Activated T-helper 17 cell treated with anti-CD3 and anti-CD28 coated beads, Interleukin-2, amount 50 U/mL, for 72 hours (primary cell): ENCODE measurements around the gene HDLBP. TPM values are rescaled to one million over a fixed set of nuclear protein-coding genes. Genes with fewer than 3 reads are reported as not detected.
A peak's percentile ranks its signal among the peaks of the same experiment; 100 is the strongest.
"Not testable (repeated sequence)": the region's sequence is repeated elsewhere in the genome, so short reads cannot be mapped to it uniquely, and the experiment has no call there.

Experiments
- ATAC-seq: fragments of 150-1000 bp; cut with Tn5 transposase; replicated peaks from 2 replicates; pipeline ENCODE4 v1.10.0; 2021; ENCODE audit warnings: mild to moderate bottlenecking, moderate library complexity
- H3K27ac Mint-ChIP-seq: one replicate; pipeline ENCODE4 v1.8.0; 2022; ENCODE audit warnings: mixed read lengths
- H3K27me3 Mint-ChIP-seq: one replicate; pipeline ENCODE4 v1.8.0; 2022; ENCODE audit warnings: mixed read lengths
- H3K36me3 Mint-ChIP-seq: one replicate; pipeline ENCODE4 v1.8.0; 2022; ENCODE audit warnings: low read depth, mild to moderate bottlenecking, mixed read lengths
- H3K4me1 Mint-ChIP-seq: one replicate; pipeline ENCODE4 v1.8.0; 2022; ENCODE audit warnings: mixed read lengths
- H3K4me3 Mint-ChIP-seq: one replicate; pipeline ENCODE4 v1.8.0; 2022; ENCODE audit warnings: mild to moderate bottlenecking, mixed read lengths
- H3K9me3 Mint-ChIP-seq: one replicate; pipeline ENCODE4 v1.8.0; 2022; ENCODE audit warnings: mixed read lengths
- total RNA-seq, 2 donors: library from RNA; stranded (reverse); gene quantifications; one replicate each; pipeline ENCODE4 v1.2.3, GENCODE V29; 2022

HDLBP gene
- total RNA-seq, 2 donors from 2014 or later: 303 to 319 TPM

DNA sequence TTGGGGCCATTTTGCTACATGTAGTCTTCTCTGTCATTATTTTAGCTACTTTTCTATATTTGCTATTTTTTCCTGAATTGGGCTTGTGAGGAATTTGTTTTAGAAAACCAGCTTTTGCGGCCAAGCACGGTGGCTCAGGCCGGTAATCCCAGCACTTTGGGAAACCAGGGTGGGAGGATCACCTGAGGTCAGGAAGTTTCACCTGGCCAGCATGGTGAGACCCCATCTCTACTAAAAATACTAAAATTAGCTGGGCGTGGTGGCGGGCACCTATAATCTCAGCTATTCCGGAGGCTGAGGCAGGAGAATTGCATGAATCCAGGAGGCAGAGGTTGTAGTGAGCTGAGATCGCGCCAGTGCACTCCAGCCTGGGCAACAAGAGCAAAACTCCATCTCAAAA is 4.9 kb upstream of the HDLBP start:
- no peak overlapping the region for H3K27ac Mint-ChIP-seq
- peaks cover 59% of the 10 kb centered on the region for H3K4me1 Mint-ChIP-seq
- no peaks in the 10 kb centered on the region for H3K27me3 Mint-ChIP-seq
- peaks cover 88% of the 10 kb centered on the region for H3K36me3 Mint-ChIP-seq
- ATAC-seq: no peak
- H3K4me3 Mint-ChIP-seq: peak overlapping the region; percentile 94
- no peaks in the 10 kb centered on the region for H3K9me3 Mint-ChIP-seq

DNA sequence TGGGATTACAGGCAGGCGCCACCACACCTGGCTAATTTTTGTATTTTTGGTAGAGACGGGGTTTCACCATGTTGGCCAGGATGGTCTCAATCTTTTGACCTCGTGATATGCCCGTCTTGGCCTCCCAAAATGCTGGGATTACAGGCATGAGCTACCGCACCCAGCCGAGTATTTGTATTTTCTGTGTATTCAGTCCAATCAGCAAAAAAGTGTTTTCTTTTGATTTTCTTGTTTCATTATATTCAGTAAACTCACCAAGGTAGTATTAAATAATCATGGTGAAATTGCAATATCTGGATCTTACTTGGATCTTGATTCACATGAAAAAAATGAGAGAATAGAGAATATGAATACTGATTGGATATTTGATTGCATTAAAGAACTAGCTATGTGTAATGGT is 3.4 kb upstream of the HDLBP start:
- H3K27ac Mint-ChIP-seq, H3K27me3 Mint-ChIP-seq, ATAC-seq, H3K9me3 Mint-ChIP-seq: not testable (repeated sequence)
- peak overlapping the region; percentile 94 for H3K4me3 Mint-ChIP-seq
- peaks cover 51% of the 10 kb centered on the region for H3K4me1 Mint-ChIP-seq
- H3K36me3 Mint-ChIP-seq: peaks cover 75% of the 10 kb centered on the region

DNA sequence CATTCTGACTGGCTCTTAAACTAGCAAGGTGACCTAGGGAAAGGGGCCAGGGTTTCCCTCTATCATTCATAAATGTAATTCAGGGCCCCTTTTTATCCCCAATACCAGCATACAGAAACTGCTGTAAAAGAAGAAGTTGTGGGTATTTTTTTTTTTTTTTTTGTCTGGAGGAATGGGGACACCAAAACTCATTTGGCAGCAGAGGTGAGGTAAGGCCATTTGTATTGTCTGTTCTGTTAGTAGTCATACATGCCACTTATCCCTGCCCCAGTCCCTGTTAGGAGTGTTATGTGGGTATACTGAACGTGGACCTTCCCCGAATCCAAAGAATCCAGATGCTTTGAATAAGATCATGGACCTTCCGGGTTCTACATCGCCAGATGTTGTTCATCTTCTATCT is 1.9 kb upstream of the HDLBP start:
- H3K27ac Mint-ChIP-seq: peak overlapping the region; percentile 100
- peaks cover 75% of the 10 kb centered on the region for H3K36me3 Mint-ChIP-seq

DNA sequence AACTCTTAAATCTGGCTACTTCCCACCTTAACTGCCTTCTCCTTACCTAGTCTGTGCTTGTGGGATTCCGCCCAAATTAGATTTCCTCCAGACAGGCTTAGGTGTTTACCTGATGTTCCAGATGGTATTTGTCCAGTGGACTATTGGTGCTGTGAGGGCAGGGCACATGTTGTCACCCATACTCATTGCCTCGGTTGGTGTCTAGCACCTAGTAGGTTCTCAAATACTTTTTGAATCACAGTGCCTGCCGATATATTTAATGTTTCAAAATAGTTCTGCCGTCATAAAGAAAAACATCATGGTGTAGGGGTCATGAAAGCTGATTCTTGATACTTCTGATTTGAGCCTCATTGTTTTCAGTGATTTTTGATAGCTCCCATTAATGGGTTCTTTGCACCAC is 1.4 kb upstream of the HDLBP start:
- no peaks in the 10 kb centered on the region for H3K27me3 Mint-ChIP-seq
- peak overlapping the region; percentile 94 for H3K4me3 Mint-ChIP-seq
- peaks cover 53% of the 10 kb centered on the region for H3K4me1 Mint-ChIP-seq
- no peak for ATAC-seq
- H3K36me3 Mint-ChIP-seq: peaks cover 76% of the 10 kb centered on the region
- H3K9me3 Mint-ChIP-seq: no peaks in the 10 kb centered on the region
- peak overlapping the region; percentile 100 for H3K27ac Mint-ChIP-seq

More for the DNA sequence above, 1.9 kb upstream of the HDLBP start:
- Mint-ChIP-seq H3K4me1 (peaks cover 51% of the 10 kb centered on the region), H3K27me3 (no peaks in the 10 kb centered on the region), H3K4me3 (peak overlapping the region; percentile 94), H3K9me3 (no peaks in the 10 kb centered on the region)
- no peak for ATAC-seq

DNA sequence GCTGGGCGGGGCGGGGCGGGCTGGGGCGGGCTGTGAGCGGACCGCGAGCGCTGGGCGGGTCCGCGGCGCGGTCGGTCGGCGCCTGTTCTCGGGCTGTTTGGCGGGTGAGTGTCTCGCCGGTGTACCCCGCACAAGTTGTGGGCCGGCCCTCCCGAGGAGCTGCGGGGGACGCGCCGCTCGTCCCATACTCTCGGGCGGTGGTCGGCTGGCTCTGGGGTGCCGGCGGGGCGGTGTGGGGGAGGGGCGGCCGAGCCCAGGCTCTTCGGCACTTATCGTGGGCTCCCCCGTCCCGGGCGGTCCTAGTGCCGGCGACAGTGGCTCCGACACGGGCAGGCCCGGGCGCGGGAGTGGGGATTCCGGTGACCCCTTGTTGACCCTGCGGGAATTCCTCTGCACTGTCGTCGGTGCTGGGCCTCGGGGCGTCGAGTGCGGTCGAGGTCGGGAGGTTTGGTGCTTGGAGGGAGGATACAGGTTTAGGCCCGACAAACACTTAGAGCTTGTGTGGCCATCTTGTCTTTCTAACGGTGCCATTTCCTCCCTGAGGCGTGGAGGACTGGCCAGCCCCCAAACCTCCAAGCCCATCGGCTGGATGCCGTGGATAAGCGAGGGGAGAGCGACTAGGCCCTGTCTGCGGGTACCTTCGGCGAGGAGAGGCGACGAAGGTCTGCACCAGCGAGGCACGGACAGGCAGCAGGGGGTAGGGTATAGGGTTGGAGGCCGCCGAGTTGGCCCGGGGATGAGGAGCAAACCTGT is 583 bp upstream of the HDLBP start, which contains the start of gene SEPTIN2:
SEPTIN2 (plus strand) TSS at position 47 of the 753 bp plus-strand sequence. CDS start 8,308 bp downstream, outside the sequence.
- ATAC-seq: peak; percentile 49
- no peaks in the 10 kb centered on the region for H3K27me3 Mint-ChIP-seq
- H3K27ac Mint-ChIP-seq: peak within 1 kb of the TSS; percentile 100
- H3K4me3 Mint-ChIP-seq: peak within 1 kb of the TSS; percentile 94
- peaks cover 76% of the 10 kb centered on the region for H3K36me3 Mint-ChIP-seq
- no peaks in the 10 kb centered on the region for H3K9me3 Mint-ChIP-seq
- peaks cover 53% of the 10 kb centered on the region for H3K4me1 Mint-ChIP-seq

DNA sequence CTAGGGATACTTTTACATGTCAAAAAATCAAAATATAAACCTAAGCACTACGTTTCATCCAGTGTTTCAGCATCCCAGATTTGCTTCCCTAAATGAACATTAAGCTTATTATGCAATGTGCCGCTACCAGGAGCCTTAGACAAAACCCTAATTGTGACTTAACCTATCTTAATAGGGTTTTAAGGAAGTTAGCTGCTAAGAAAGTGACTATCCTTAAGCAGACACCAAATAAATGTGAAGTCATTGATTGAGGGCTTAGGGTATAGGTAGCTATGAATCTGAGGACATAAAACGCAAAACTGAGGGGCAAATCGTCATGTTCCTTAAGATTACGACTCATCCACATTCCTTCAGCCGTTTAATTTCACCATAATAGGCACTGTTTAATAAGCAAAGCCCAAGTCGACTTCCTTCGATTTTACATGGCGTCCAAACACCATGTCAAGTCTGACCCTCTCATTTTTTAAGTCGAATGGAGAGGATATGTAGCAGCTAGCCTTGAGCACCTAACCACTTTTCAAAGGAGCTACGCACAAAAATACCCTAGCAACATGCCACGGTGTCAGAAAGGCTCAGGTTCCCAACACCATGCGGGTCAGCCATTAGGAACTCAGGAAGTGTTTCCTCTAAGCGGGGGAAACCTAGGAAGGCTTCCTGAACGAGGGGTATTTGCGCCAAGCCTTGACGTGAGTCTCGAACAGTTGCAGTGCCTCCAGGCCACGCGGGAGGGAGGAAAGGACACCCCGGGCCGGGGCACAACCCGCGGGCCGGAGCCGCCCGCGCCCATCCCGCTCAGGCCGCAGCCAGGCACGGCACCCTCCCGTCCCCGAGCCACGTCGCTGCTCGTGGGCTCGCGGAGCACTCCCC is 1.0 kb downstream of the HDLBP start:
- Mint-ChIP-seq H3K4me1 (peaks cover 56% of the 10 kb centered on the region), H3K27me3 (no peaks in the 10 kb centered on the region), H3K4me3 (peak overlapping the region; percentile 94), H3K36me3 (peaks cover 69% of the 10 kb centered on the region), H3K27ac (peak overlapping the region; percentile 100), H3K9me3 (no peaks in the 10 kb centered on the region)
- no peak for ATAC-seq

DNA sequence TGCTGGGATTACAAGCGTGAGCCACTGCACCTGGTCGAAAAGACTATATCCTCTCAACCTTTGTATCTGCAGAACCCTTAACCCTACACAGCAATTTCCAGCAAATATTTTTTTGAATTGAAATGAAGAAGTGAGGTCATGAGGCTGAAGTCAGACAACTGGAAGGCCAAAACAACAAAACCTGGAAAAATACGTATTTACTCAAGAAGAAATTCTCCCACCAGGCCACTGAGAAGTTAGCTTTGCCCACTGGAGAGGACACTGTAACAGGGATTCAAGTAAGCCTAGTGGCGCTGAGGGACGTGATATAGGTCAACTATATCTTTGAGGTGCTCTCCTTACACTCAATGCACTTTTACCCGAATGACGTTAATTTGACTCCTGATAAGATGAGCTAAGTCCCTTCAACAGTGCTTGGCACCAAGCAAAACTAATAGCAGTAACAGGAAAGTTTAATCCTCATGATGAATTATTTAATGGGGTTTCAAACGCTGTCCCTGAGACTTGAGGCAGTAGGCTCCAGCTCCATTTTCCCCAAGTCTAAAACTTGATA is 1.9 kb downstream of the HDLBP start:
- no peaks in the 10 kb centered on the region for H3K9me3 Mint-ChIP-seq
- peak overlapping the region; percentile 82 for H3K27ac Mint-ChIP-seq
- H3K4me1 Mint-ChIP-seq: peaks cover 61% of the 10 kb centered on the region
- ATAC-seq: no peak
- peaks cover 69% of the 10 kb centered on the region for H3K36me3 Mint-ChIP-seq
- peak overlapping the region; percentile 94 for H3K4me3 Mint-ChIP-seq
- H3K27me3 Mint-ChIP-seq: no peaks in the 10 kb centered on the region

DNA sequence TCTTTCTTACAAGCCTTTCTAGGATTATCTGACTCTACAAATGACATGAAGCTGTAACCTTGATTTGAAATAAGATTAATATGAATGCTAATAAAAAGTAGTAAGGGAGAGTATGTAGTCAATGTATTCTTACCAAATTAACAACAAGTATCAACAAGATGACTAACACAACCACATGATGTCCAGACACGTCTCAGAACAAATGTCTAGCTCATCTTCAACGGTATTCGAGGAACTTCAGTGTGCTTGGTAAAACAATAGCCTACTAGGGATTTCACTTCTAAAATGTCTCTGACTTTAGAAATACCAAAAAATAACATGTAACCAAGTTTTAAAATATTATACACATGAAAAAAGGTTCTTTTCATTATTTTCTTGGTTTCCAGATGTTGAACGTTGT is 3.4 kb downstream of the HDLBP start:
- Mint-ChIP-seq H3K27ac (peak overlapping the region; percentile 89), H3K4me3 (peak overlapping the region; percentile 94), H3K4me1 (peaks cover 57% of the 10 kb centered on the region), H3K27me3 (no peaks in the 10 kb centered on the region), H3K36me3 (peaks cover 64% of the 10 kb centered on the region), H3K9me3 (no peaks in the 10 kb centered on the region)
- ATAC-seq: no peak

DNA sequence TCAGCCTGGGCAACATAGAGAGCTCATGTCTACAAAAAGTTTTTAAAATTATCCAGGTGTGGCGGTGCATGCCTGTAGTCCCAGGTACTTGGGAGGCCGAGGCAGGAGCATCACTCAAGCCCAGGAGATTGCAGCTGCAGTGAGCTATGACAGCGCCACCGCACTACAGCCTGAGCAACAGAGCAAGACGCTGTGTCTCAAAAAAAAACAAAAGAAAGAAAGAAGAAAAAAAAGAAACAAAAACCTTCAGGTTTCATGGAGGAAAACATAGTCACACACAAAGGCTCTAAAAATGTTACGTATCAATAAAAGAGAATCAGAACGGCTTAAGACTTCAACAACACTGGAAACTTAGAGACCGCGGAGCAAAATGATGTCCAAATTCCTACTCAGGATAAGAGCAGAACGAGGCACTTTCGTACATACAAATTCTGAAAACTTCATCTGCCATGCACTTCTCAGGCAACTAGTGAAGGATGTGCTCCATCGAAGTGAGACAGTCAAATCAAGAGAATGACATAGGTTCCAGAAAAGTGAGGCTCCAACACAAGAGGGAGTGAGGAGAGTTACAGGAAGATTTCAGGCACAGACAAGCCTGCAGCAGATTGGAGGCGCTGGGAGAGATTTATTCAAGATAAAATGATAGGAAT is 4.4 kb downstream of the HDLBP start:
- Mint-ChIP-seq H3K27ac (peak overlapping the region; percentile 89), H3K4me1 (peaks cover 52% of the 10 kb centered on the region), H3K9me3 (no peaks in the 10 kb centered on the region), H3K4me3 (peak overlapping the region; percentile 94), H3K36me3 (peaks cover 54% of the 10 kb centered on the region), H3K27me3 (no peaks in the 10 kb centered on the region)
- no peak for ATAC-seq

DNA sequence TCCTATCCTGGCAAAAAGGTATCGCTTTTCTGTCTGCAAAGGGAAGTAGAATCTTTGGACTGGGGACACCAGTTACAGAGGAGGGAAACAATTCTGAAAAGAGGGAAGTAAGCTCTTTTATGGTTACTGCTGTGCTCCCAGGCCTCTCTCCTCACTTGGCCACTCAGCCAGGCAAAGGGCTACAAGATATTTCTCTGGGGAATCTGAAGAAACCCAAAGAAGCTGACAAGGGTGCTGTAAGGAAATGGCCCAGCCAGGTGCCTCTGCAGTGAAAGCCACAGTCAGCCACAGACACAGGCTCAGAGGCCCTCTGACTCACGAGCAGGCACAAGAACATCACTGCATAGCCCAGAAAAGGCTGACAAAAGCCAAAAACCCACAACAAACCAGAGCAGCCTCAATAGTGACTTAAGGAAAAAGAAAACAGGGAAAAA is 5.8 kb downstream of the HDLBP start:
- peak overlapping the region; percentile 89 for H3K27ac Mint-ChIP-seq
- no peaks in the 10 kb centered on the region for H3K9me3 Mint-ChIP-seq
- peaks cover 57% of the 10 kb centered on the region for H3K4me1 Mint-ChIP-seq
- no peaks in the 10 kb centered on the region for H3K27me3 Mint-ChIP-seq
- H3K36me3 Mint-ChIP-seq: peaks cover 54% of the 10 kb centered on the region
- ATAC-seq: peak; percentile 91
- H3K4me3 Mint-ChIP-seq: peak overlapping the region; percentile 94

DNA sequence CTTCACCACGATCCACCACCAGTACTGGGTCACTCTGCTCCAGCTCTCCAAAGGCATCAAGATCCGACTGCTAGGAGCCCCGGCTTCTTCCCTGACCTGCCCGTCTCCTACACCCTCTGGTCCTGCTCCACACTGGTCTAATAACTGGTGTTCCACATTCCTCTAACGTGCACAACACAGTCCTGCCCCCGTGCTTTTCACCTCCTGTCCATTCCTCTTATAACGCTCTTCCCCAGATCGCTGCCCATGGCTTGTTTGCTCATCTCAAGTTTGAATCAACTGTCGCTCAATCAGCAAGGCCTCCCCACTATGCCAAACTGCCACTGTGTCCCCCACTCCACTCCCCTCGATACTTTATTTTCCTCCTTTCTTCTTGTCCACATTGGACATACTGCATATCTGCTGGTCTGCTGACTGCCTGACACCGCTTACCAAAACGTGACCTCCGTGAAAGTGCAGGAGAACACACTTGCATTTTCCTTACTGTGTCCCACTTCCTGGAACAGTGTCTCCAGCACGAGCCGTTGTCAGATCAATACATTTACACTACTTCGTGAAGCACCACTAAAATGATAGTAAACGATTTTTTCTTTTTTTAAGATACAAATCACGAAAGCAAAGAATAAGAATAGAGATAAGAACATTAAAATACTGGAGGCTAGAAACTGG is 6.5 kb downstream of the HDLBP start:
- H3K27me3 Mint-ChIP-seq: no peaks in the 10 kb centered on the region
- H3K4me3 Mint-ChIP-seq: peak overlapping the region; percentile 94
- peaks cover 57% of the 10 kb centered on the region for H3K4me1 Mint-ChIP-seq
- H3K36me3 Mint-ChIP-seq: peaks cover 58% of the 10 kb centered on the region
- no peak for ATAC-seq
- no peaks in the 10 kb centered on the region for H3K9me3 Mint-ChIP-seq
- peak overlapping the region; percentile 89 for H3K27ac Mint-ChIP-seq

DNA sequence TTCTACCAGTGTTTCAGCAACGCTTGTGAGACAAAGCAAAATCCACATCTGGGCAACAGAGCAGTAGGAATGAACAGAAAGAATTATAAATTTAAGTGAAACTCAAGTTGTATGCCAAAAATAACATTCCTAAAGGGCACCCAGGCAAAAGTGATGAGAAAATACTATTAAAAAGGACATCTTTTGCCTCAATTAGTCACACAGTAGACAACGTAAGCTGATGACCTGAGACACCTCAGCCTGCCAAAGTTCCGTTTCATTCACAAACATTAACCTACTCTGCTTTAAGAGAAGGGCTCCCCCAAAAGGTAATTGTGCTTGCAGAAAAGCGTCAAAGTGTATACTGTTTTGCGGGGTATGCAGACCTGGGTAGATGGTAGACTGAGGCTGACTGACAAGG is 7.2 kb downstream of the HDLBP start:
- Mint-ChIP-seq H3K27me3 (no peaks in the 10 kb centered on the region), H3K4me3 (peak overlapping the region; percentile 56), H3K9me3 (no peaks in the 10 kb centered on the region), H3K36me3 (peaks cover 62% of the 10 kb centered on the region), H3K27ac (peak overlapping the region; percentile 89), H3K4me1 (peaks cover 59% of the 10 kb centered on the region)
- ATAC-seq: no peak

DNA sequence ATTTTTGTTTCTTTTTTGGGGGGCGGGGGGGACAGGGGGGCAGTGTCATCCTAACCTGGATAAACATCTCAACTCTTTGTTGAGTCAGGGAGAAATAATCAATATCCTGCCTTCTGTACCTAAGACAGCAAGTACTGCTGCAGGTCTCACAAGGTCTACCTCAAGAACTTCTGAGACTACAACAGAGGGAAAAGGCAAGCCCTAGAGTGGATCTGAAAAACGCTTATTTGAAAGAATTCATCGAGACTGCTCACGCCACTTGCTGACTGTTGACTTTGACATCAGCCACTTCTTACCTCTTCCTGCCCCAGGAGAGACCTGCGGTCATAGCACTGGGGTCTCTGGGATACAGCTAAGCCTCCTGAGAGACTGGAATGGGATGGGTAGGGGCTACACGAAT is 8.4 kb downstream of the HDLBP start:
- Mint-ChIP-seq H3K9me3 (no peaks in the 10 kb centered on the region), H3K36me3 (peaks cover 55% of the 10 kb centered on the region), H3K27me3 (no peaks in the 10 kb centered on the region), H3K27ac (peak overlapping the region; percentile 71), H3K4me3 (peak overlapping the region; percentile 56), H3K4me1 (peaks cover 54% of the 10 kb centered on the region)
- ATAC-seq: no peak
